GM23338 (cell line): ENCODE data around the gene MED16. TPM values are rescaled to one million over a fixed set of nuclear protein-coding genes. Genes with fewer than 3 reads are reported as not detected.
A peak's percentile ranks its signal among the peaks of the same experiment; 100 is the strongest.

ENCODE experiments used
- ATAC-seq: fragments of 200-7000 bp; cut with Tn5 transposase; 3 replicates; pipeline ENCODE4 v1.9.1; 2020
- DNase-seq: peaks from one replicate; pipeline ENCODE4 v3.0.0-alpha.2; 2015; ENCODE audit warnings: low spot score
- H2AFZ ChIP-seq: fragments of 200-600 bp; sonication (generic); 2 replicates; pipeline ENCODE4 v1.8.0; 2016; ENCODE audit warnings: antibody characterized with exemption, mild to moderate bottlenecking, moderate library complexity
- H3F3A ChIP-seq: fragments of 200-600 bp; sonication (generic); replicated peaks from 2 replicates; pipeline ENCODE4 v1.8.0; 2017; ENCODE audit warnings: antibody characterized with exemption, mixed run types, low read depth
- H3K27ac ChIP-seq: fragments of 200-600 bp; sonication (generic); 2 replicates; pipeline ENCODE4 v1.6.1; 2016; ENCODE audit warnings: low read depth
- H3K27me3 ChIP-seq: fragments of 200-600 bp; sonication (generic); 2 replicates; pipeline ENCODE4 v1.8.0; 2016; ENCODE audit warnings: mild to moderate bottlenecking, mixed run types, moderate library complexity; ENCODE audit not compliant: insufficient read depth
- H3K36me3 ChIP-seq: fragments of 200-600 bp; sonication (generic); 2 replicates; pipeline ENCODE4 v1.8.0; 2016; ENCODE audit warnings: mild to moderate bottlenecking; ENCODE audit not compliant: insufficient read depth
- H3K4me1 ChIP-seq: fragments of 200-600 bp; sonication (generic); 2 replicates; pipeline ENCODE4 v1.8.0; 2016; ENCODE audit warnings: mild to moderate bottlenecking, moderate library complexity; ENCODE audit not compliant: insufficient read depth
- H3K4me2 ChIP-seq: fragments of 200-600 bp; sonication (generic); 2 replicates; pipeline ENCODE4 v1.7.1; 2017; ENCODE audit warnings: mixed run types
- H3K4me3 ChIP-seq: fragments of 200-600 bp; sonication (generic); 2 replicates; pipeline ENCODE4 v1.6.1; 2016; ENCODE audit warnings: mixed run types
- H3K79me2 ChIP-seq: fragments of 200-600 bp; sonication (generic); replicated peaks from 2 replicates; pipeline ENCODE4 v1.8.0; 2017; ENCODE audit warnings: mild to moderate bottlenecking; ENCODE audit not compliant: insufficient read depth
- H3K9me2 ChIP-seq: fragments of 200-600 bp; sonication (generic); 2 replicates; pipeline ENCODE4 v1.8.0; 2017; ENCODE audit not compliant: insufficient read depth
- H4K20me1 ChIP-seq: fragments of 200-600 bp; sonication (generic); replicated peaks from 2 replicates; pipeline ENCODE4 v1.8.0; 2017; ENCODE audit warnings: mild to moderate bottlenecking; ENCODE audit not compliant: insufficient read depth
- H3K27ac Mint-ChIP-seq: 2 replicates; pipeline ENCODE4 v1.8.0; 2020; ENCODE audit warnings: inconsistent platforms, mild to moderate bottlenecking, moderate library complexity, mixed read lengths
- H3K27me3 Mint-ChIP-seq: 3 replicates; pipeline ENCODE4 v1.8.0; 2022; ENCODE audit warnings: low read depth, mild to moderate bottlenecking, moderate library complexity, mixed read lengths, inconsistent platforms; ENCODE audit not compliant: insufficient read depth, poor library complexity
- H3K36me3 Mint-ChIP-seq: 3 replicates; pipeline ENCODE4 v1.8.0; 2021; ENCODE audit warnings: low read depth, mild to moderate bottlenecking, inconsistent platforms, moderate library complexity, mixed read lengths
- H3K4me1 Mint-ChIP-seq: 3 replicates; pipeline ENCODE4 v1.8.0; 2020; ENCODE audit warnings: mild to moderate bottlenecking, inconsistent platforms, mixed read lengths
- H3K4me3 Mint-ChIP-seq: 3 replicates; pipeline ENCODE4 v1.8.0; 2021; ENCODE audit warnings: moderate library complexity, mild to moderate bottlenecking, inconsistent platforms, mixed read lengths
- H3K9me3 Mint-ChIP-seq: 3 replicates; pipeline ENCODE4 v1.8.0; 2020; ENCODE audit warnings: moderate library complexity, mild to moderate bottlenecking, inconsistent platforms, mixed read lengths
- CREB1 ChIP-seq: fragments of 250-450 bp; sonication (Bioruptor Pico); IDR thresholded peaks from 2 replicates; pipeline ENCODE4 v1.5.0; 2020; ENCODE audit warnings: low read depth, mild to moderate bottlenecking, moderate library complexity
- ETS1 ChIP-seq: IDR thresholded peaks from 2 replicates; pipeline ENCODE4 v1.6.1; 2016; ENCODE audit warnings: antibody characterized with exemption
- EZH2 ChIP-seq: fragments of 200-600 bp; sonication (generic); IDR thresholded peaks from one replicate; pipeline ENCODE4 v1.8.0; 2017; ENCODE audit warnings: antibody characterized with exemption, mild to moderate bottlenecking, low read depth; ENCODE audit not compliant: unreplicated experiment
- EZH2phosphoT487 ChIP-seq: fragments of 200-600 bp; sonication (generic); IDR thresholded peaks from one replicate; pipeline ENCODE4 v1.8.1; 2018; ENCODE audit warnings: antibody characterized with exemption; ENCODE audit not compliant: unreplicated experiment
- JUNB ChIP-seq: IDR thresholded peaks from one replicate; pipeline ENCODE4 v1.6.1; 2016; ENCODE audit warnings: antibody characterized with exemption; ENCODE audit not compliant: unreplicated experiment
- NANOG ChIP-seq: IDR thresholded peaks from 2 replicates; pipeline ENCODE4 v1.6.1; 2016; ENCODE audit warnings: antibody characterized with exemption, borderline replicate concordance
- REST ChIP-seq: IDR thresholded peaks from one replicate; pipeline ENCODE4 v1.6.1; 2018; ENCODE audit warnings: antibody characterized with exemption; ENCODE audit not compliant: unreplicated experiment
- ZNF114 ChIP-seq: fragments of 250-450 bp; sonication (Bioruptor Pico); IDR thresholded peaks from 2 replicates; pipeline ENCODE4 v1.5.0; 2020; ENCODE audit warnings: mild to moderate bottlenecking, moderate library complexity
- ZNF331 ChIP-seq: fragments of 250-450 bp; sonication (Bioruptor Pico); IDR thresholded peaks from 2 replicates; pipeline ENCODE4 v1.5.0; 2020; ENCODE audit warnings: low read depth, mild to moderate bottlenecking, moderate library complexity
- ZNF462 ChIP-seq: fragments of 250-450 bp; sonication (Bioruptor Pico); IDR thresholded peaks from 2 replicates; pipeline ENCODE4 v1.5.0; 2020; ENCODE audit warnings: mild to moderate bottlenecking, moderate library complexity
- polyA plus RNA-seq: library from polyadenylated mRNA; unstranded; fragments of >200 nt; fragmentation: Nextera tagmentation; extraction: Ambion mirVana; gene quantifications from 2 replicates; pipeline ENCODE4 v1.2.1, GENCODE V29; 2016
- total RNA-seq: library from RNA; depleted of rRNA; stranded (reverse); fragments of >200 nt; shearing (Covaris generic); gene quantifications from 2 replicates; pipeline ENCODE4 v1.2.3, GENCODE V29; 2014

MED16 gene
- total and polyA plus RNA-seq, 2 experiments from 2014 or later, result 52.7 to 73.6 TPM

- H2AFZ ChIP-seq, result peak overlapping the region; percentile 74
- peak overlapping the region; percentile 72 for H3K4me3 ChIP-seq
- no peaks in the 10 kb centered on the region for H3K79me2 ChIP-seq
- H3K36me3 Mint-ChIP-seq, result no peaks in the 10 kb centered on the region
- H3K4me3 Mint-ChIP-seq, result peak overlapping the region; percentile 67
- peaks cover 56% of the 10 kb centered on the region for H3K27me3 Mint-ChIP-seq
- no peaks in the 10 kb centered on the region for H3K9me2 ChIP-seq
- no peak for ATAC-seq
- TF ChIP-seq EZH2, result peak; percentile 19
- TF ChIP-seq CREB1, result no peak
- H3K4me1 Mint-ChIP-seq, result peaks cover 4% of the 10 kb centered on the region; the same call in 2 of the 3 replicates
- H3K4me1 ChIP-seq, result no peaks in the 10 kb centered on the region; the same call in 1 of the 2 replicates
- no peak for DNase-seq
- no peaks in the 10 kb centered on the region; the same call in 1 of the 2 replicates for H4K20me1 ChIP-seq
- H3K27ac ChIP-seq, result no peak overlapping the region
- H3K27ac Mint-ChIP-seq, result no peak overlapping the region
- H3K27me3 ChIP-seq, result peaks cover 88% of the 10 kb centered on the region
- H3K4me2 ChIP-seq, result peak overlapping the region; percentile 87
- H3F3A ChIP-seq, result peaks cover 18% of the 10 kb centered on the region
- no peaks in the 10 kb centered on the region for H3K36me3 ChIP-seq
- no peaks in the 10 kb centered on the region for H3K9me3 Mint-ChIP-seq
Measured at GRCh38 chr19:918152-918437, 25.1 kb upstream of the MED16 start.

GRCh38 chr19:917323-918151 is 24.6 kb upstream of the MED16 start, which contains the start of gene KISS1R:
Gene KISS1R, plus strand, starts transcription at chr19:917333. Its CDS starts 170 bp downstream, at chr19:917503.
- H3K4me1 ChIP-seq, result no peaks in the 10 kb centered on the region; the same call in 1 of the 2 replicates
- peaks cover 87% of the 10 kb centered on the region for H3K27me3 ChIP-seq
- no peak within 1 kb of the TSS for H3K27ac ChIP-seq
- H3K4me3 Mint-ChIP-seq, result peak within 1 kb of the TSS; percentile 67
- no peaks in the 10 kb centered on the region for H3K79me2 ChIP-seq
- H3K27ac Mint-ChIP-seq, result no peak within 1 kb of the TSS
- H3K4me3 ChIP-seq, result peak within 1 kb of the TSS; percentile 72
- peak within 1 kb of the TSS; percentile 87 for H3K4me2 ChIP-seq
- no peaks in the 10 kb centered on the region for H3K36me3 ChIP-seq
- peaks cover 4% of the 10 kb centered on the region; the same call in 2 of the 3 replicates for H3K4me1 Mint-ChIP-seq
- H3K27me3 Mint-ChIP-seq, result peaks cover 56% of the 10 kb centered on the region
- H3K9me3 Mint-ChIP-seq, result no peaks in the 10 kb centered on the region
- DNase-seq (peak; percentile 93), ATAC-seq (peak; percentile 64)
- no peaks in the 10 kb centered on the region for H3K36me3 Mint-ChIP-seq
- no peaks in the 10 kb centered on the region for H3K9me2 ChIP-seq
- no peaks in the 10 kb centered on the region; the same call in 1 of the 2 replicates for H4K20me1 ChIP-seq
- peaks cover 18% of the 10 kb centered on the region for H3F3A ChIP-seq
- H2AFZ ChIP-seq, result peak within 1 kb of the TSS; percentile 94
- TF ChIP-seq JUNB, result no peak
- no peak for TF ChIP-seq NANOG
- TF ChIP-seq REST, result no peak
- TF ChIP-seq EZH2phosphoT487, result no peak
- peak; percentile 12 for TF ChIP-seq EZH2
- TF ChIP-seq ZNF331, result no peak
- no peak for TF ChIP-seq ZNF462 (CRISPR knock-in tag)
- TF ChIP-seq ETS1, result no peak
- peak; percentile 68 for TF ChIP-seq CREB1
- TF ChIP-seq ZNF114, result no peak
